ENCODE data around the gene TTLL6.

The TTLL6 gene

DNA sequence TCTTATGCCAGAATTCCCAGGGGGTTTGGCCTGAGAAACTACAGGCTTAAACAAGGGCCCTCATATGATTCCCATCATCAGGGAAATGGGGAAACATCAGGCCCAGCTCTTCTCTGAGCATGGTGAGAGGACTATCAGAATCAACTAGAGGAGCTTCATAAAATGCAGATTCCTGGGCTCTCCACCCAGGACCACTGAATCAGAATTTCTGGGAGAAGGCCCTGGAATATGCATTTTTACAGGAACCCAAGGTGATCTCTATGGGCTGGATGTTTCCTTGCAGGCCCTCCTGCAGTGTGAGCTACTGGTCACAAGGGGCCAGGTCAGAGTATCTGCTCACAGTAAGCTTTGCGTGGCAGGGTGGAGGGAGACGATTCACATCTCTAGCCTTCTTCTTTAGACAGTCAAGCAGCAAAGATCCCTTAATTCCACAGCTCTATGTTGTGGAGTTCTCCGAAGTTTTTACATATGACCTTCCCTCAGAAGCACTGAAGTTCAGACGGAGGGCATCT is 49.7 kb downstream of the TTLL6 start:
- in situ Hi-C loops (cut with MboI; ENCODE audit: low sequenced_read_pairs): no loop called here

DNA sequence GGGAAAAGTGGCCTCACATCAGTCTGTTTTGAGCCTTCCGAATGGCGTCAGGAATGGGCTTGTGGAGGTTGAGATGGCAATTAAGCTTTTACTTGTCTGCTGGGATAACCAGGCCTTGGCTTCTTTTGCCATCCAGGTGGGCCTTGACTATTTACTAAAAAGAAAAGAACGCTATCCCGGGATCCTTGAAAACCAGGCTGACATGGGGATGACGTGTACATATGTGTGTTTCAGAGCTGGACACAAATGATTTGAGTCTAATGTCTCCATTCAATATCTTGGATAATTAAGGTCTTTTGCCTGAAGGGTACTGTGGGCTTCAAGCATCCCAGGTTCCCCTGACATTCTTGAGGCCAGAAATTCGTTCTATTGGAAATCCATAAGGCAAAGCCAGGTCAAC is 55.9 kb downstream of the TTLL6 start:
- in situ Hi-C loops (cut with MboI; ENCODE audit: low sequenced_read_pairs): no loop called here

- in situ Hi-C loops (cut with MboI; ENCODE audit: low sequenced_read_pairs): no loop called here
Observed at GRCh38 chr17:48760411-48760810, 56.6 kb downstream of the TTLL6 start.

- in situ Hi-C loops (cut with MboI; ENCODE audit: low sequenced_read_pairs): no loop called here
Observed at GRCh38 chr17:48759288-48759687, 57.7 kb downstream of the TTLL6 start.

DNA sequence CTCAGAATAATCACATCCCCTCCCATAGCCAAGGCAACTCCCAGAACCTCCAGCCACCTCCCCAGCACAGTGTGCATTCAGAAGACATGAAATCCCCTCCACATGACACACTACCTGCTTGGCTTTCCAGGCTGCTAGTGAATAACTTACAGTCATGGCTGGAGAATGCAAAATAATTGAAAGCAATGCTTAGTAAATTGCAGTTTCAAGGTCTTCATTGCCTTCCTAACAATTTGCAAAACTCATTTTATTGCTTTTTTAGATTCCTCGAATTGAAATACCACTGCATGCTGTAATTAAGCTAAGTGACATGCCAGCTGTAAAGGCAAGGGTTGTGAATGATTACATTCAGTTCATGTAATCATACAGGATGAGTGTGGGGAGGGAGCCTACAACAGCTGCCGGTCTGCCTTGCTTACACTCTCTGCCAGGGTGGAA is 59.5 kb downstream of the TTLL6 start:
- in situ Hi-C loops (cut with MboI; ENCODE audit: low sequenced_read_pairs): no loop called here

DNA sequence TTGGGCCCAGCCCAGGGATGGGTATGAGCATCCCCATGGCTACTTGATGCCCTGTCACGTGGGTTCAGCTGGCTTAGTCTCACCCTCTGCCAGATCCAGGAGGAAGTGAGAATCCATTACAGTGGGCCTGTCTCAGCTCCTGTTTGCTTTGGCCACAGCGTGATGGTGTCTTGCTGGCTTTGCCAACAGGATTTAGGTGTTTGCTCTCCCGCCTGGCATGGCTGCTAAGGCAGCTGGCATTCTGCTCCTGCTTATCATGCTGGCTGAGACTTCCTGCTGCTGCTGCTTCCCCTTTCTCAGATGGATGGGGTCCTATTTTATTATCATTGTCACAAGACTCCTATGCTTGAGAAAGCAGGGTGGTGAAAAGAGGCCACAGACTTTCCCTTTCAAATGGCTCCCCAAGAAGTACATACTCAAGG is 60.2 kb downstream of the TTLL6 start:
- in situ Hi-C loops (cut with MboI; ENCODE audit: low sequenced_read_pairs): no loop called here

- in situ Hi-C loops (cut with MboI; ENCODE audit: low sequenced_read_pairs): no loop called here
Observed at GRCh38 chr17:48755356-48755755, 61.7 kb downstream of the TTLL6 start.

- in situ Hi-C loops (cut with MboI; ENCODE audit: low sequenced_read_pairs): no loop called here
Observed at GRCh38 chr17:48754500-48755261, 62.3 kb downstream of the TTLL6 start.

- in situ Hi-C loops (cut with MboI; ENCODE audit: low sequenced_read_pairs): no loop called here
Observed at GRCh38 chr17:48753794-48754499, 63.1 kb downstream of the TTLL6 start.

DNA sequence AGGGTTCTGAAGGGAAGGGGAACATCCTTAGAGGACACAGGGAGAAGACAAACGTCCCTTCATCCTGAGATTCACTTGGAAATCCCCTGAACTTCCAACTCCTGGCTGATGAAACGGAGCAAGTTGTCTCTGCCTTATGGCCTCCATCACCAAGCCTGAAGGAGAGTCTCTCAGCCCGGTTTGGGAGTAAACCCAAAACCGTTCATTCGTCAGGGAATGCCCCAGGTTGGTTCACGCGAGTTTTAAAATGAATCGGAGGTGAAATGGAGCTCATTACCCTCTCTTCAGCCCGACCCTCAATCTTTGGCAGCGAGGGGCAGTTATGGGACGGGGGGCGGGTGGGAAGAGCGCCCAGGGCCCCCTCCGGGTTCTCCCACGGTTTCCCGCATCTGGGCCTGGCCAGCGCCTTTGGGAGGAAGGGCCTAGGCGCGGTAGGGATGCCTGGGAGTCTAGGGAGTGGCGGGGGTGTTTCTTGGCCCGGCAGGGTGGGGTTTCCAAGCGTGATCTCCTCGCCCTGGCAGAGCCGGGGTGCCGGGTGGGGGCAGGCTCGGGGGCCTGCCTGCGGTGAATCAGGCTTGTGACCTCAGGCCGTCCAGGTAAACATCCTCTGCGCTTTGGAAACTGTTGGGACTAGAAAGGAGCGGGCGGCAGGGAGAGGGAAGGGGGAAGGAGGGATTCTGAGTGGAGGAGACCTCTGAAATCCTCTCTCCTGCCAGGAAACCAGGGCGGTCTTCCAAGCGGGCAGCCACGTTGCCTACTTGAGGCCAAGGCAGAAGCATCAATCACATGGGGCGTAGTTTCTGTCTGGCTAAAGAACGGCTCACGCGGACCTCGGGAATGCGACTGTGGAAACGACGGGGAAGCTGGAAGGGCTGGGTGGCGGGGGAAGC is 64.4 kb downstream of the TTLL6 start:
- in situ Hi-C loops (cut with MboI; ENCODE audit: low sequenced_read_pairs): no loop called here

DNA sequence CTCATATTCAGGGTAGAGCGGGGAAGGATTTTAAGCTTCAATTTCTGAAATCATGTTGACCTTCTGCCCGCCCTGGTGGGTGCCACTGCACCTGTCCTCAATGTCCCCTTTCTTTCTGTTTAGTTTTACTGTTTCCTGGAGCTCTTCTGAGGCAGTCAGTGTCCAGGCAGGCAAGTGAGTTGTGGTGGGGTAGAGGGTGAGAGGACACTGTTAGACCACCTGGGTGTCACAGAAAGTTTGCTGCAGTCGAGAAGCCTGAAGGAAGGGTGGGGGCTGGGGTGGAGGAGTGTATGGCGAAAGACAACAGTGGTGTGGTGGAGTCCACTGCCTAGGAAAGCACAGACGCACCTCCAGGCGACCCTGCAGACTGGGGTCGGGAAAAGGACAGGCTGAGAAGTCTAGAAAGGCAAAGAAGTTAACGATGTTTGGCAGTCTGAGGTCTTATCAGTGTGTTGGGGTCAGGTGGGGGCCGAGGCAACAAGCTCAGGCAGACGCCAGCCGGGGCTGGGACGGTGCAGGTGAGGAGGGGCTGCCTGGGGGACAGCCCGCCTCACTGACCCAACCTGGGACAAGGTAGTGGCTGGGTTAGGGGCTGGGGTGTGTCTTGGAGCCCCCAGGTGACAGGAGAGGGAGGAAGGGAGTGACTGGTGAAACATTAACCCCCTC is 65.2 kb downstream of the TTLL6 start:
- in situ Hi-C loops (cut with MboI; ENCODE audit: low sequenced_read_pairs): no loop called here

DNA sequence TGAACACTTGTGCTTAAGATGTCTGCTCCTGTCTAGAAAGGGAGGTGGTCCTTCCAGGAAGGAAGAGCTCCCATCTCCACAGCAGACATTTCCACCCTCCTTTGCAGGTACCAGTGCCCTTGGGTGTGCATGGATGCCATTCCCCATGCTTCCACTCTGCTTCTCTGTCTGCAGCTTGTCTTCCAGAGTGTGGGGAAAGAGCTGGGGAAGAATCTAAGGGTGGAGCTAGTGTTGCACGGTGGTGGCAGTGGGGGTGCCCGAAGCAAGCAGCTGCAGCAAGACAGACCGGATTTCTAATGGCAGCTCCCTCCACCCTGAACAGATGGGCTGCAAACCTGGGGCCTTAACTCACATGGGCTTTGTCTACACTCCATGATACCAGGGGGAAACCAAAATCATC is 65.9 kb downstream of the TTLL6 start:
- in situ Hi-C loops (cut with MboI; ENCODE audit: low sequenced_read_pairs): no loop called here

DNA sequence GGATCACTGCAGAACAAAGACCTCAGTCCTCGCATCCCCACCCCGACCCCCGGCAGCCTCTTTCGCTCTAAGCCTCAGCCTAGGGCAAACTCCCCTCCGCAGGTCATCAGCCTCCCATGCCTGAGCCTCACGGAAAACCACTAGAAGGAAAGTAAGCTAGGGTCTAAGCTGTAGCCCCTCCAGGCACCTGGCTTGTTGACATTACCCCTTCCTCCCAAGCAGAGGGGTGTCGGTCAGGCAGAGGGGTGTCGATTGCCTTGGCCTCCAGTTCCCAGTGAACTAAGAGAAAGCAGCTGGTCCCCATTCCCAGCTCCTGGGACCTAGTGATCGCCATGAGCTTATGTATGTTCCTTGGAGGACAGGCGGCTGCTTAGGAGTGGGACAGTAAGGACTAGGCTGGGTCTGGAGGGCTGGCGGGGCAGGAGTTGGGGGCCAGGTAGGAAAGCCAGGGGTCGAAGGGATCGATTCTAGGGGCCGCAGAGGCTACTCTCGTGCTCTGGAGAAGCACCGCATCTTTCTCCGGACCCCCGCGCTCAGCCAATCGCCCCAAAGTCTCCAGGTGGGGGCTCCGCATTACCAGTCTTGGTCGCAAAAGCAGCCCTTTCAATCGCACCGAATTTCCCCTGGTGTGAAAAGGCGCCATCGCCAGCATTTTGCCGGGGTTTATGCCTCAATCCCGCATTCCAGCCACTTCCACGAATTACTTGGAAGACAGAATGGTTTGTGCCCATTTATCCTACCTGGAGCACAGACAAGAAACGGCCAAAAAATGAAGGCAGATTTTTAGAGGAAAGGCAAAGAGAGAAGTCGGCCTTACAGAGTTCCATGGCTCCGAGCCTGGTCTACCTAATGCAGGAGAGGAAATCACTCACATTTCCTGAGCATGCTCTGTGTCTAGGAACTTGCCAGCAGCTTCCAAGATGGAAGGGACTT is 67.1 kb downstream of the TTLL6 start:
- in situ Hi-C loops (cut with MboI; ENCODE audit: low sequenced_read_pairs): no loop called here

DNA sequence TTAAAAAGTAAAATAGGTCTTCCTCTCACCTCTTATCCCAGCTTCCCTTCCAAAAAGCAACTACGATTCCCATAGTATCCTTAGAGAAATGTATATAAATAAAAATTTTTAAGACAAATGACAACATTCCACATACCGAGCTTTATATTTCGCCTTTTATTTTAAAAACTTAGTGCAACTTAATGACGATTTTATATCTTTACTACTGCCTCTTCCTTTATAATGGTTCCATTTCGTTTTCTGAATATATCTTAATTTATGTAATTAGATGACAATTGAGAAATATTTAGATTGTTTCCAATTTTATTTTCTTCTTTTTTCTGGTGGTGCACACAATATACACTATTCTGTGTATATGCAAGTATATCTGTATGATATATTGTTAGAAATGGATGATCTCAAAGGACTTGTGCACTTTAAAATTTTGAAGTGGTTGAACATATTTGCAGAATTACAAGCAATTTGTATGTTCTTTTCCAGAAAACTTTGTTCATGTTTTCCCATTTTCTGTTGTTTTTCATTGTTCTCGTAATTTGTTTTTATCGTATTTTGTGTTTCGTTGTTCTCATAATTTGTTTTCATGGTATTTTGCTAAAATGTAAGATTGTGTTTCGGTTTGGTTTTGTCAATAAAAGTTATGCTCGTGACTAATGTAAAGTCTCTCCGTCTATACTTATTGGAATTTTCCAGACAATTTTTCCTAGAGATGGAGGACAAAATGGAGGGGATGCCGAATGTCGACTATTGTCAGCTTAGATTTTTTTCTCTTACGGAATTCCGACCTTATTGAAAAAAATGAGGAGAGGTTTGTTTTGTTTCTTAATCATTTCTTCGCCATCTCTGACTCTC is 68.1 kb downstream of the TTLL6 start:
- in situ Hi-C loops (cut with MboI; ENCODE audit: low sequenced_read_pairs): no loop called here

GRCh38 chr17:48747445-48748363 is 69.3 kb downstream of the TTLL6 start:
- in situ Hi-C loops (cut with MboI; ENCODE audit: low sequenced_read_pairs): no loop called here

- in situ Hi-C loops (cut with MboI; ENCODE audit: low sequenced_read_pairs): no loop called here
Observed at GRCh38 chr17:48746916-48747444, 70.0 kb downstream of the TTLL6 start.

Measured in HL-60/S4 (cell line).